Stimulated activated CD8-positive, alpha-beta memory T cell treated with anti-CD3 and anti-CD28 coated beads, Interleukin-4, amount 100 ng/mL, for 48 hours (primary cell): Measurements from ENCODE around the gene CAMLG.
"Not testable (repeated sequence)": the region's sequence is repeated elsewhere in the genome, so short reads cannot be mapped to it uniquely, and the experiment has no call there.

Source experiments
- DNase-seq: peaks from one replicate; pipeline ENCODE4 v3.0.0-alpha.2; 2020

Gene CAMLG

DNA sequence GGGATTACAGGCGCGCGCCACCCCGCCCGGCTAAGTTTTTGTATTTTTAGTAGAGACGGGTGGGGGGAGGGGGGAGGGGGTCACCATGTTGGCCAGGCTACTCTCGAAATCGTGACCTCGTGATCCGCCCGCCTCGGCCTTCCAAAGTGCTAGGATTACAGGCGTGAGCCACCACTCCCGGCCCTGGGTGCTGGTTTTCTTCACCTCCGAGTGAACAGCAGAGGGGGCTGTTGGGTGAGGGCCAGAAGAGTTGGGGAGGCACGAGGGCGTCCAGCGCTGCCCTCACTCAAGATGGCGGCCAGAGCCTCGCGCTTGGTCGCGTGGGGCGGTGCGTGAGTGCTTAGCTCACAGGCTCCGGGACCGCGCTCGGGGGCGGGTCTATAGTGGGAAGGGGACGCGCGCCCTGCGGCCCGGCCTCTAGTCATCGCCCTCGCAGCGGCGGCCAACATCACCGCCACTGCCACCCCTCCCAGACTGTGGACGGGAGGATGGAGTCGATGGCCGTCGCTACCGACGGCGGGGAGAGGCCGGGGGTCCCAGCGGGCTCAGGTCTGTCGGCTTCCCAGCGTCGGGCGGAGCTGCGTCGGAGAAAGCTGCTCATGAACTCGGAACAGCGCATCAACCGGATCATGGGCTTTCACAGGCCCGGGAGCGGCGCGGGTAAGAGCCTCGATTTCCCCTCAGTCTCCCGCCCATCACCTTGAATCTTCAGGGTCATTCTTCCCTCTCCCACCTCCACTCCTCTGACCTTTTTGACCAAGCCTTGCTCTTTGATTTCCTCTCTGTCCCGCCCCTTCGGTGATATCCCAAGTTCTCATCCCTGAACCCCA lies at the start of gene CAMLG:
Gene CAMLG (plus strand): TSS at position 416 of the 830 bp plus-strand sequence. CDS start 73 bp downstream, at position 489.
- peak; percentile 98 for DNase-seq

- not testable (repeated sequence) for DNase-seq
Measured at GRCh38 chr5:134690144-134690543, 48.2 kb upstream of the CAMLG start.

- DNase-seq = no peak
Measured at GRCh38 chr5:134692722-134693121, 45.6 kb upstream of the CAMLG start.

DNA sequence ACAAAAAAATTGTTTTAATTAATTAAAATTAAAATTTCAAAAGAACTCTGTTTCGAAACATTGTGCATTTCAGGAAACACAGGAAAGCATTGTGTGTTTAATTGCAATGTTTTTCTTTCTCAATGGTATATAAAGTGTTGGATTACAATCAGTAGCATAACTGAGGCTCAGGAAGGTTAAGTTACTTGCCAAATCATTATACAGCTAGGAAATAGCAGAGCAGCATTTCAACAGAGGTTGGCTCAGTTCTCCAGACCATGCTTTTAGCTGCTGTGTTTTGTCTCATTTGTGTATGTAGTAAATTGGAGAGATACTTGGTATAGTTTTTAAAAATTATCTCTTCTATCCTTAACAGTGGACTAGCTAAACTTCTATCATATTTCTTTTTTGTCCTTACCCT lies 30.0 kb upstream of the CAMLG start:
- DNase-seq = no peak

DNA sequence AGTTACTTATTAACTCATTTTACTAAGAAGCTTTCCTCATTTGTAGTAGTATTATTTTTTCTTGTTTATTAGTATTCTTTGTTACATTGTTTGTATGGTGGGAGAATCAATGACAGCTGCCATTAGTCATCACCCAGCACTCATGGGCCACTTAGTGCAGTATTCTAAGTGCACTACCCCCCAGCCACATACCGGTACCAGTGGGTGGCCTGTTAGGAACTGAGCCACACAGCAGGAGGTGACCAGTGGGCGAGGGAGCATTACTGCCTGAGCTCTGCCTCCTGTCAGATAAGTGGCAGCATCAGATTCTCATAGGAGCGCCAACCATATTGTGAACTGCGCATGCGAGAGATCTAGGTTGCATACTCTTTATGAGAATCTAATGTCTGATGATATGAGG lies 24.2 kb upstream of the CAMLG start:
- DNase-seq = no peak

DNA sequence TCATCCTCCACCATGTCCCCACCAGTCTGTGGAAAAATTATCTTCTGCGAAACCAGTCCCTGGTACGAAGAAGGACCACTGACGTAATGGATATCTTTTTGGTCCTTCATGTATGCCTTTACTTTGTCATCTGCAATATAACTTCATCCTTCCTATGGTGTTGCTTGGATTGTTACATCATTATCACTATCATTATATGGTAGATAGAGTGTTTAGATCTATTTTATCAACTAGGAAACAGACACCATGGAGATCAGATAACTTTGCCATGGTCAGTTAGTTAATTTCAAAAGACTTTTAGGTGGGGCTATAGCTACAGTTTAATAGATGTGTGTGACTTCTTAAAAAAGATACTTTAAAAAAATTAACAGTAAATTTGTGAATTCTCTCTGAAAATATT lies 23.8 kb upstream of the CAMLG start:
- no peak for DNase-seq

DNA sequence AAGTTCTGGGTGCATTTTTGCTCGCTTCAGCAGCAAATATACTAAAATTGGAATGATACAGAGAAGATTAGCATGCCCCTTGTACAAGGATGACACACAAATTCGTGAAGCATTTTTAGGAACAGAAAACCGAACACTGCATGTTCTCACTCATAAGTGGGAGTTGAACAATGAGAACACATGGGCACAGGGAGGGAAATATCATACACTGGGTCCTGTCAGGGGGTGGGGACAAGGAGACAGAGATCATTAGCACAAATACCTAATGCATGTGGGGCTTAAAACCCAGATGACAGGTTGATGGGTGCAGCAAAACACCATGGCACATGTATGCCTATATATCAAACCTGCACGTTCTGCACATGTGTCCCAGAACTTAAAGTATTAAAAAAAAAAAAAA lies 22.9 kb upstream of the CAMLG start:
- not testable (repeated sequence) for DNase-seq

DNA sequence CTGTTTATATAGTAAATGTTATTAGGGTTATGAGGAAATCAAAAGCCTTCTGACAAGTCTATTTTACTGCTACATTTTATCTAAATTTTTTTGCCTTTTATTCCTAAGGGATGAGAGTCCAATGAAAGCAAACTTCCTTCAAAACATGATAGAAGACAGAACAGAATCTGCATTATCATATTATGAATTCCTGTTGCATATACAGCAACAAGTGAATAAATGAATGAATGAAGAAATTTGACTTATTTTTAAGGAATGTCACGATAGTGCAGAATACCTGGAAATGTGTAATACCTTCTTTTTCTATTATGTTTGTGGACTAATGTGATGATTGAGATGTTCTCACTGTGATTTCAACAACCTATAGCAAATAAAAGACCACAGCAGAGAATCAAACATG lies 13.5 kb upstream of the CAMLG start:
- DNase-seq = no peak

DNA sequence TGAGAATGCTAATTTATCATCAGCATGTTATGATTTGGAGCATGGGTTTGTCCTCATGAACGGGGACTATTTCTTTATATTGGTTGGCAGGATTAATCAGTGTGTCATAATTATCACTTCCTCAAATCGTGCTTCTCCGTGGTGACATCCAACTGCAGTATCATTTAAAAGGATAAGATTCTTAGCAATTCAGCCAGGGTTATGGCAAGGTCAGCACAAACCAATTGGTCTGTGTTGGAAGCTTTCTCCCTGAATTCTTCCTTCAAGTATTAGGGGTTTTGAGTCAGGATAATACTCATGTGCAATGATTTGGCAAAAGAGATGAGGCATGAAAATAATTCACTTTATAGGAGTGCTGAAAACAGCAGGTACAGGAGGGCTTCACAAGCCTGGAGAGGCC lies 5.5 kb upstream of the CAMLG start:
- DNase-seq = no peak

- no peak for DNase-seq
Measured at GRCh38 chr5:134735243-134735642, 3.1 kb upstream of the CAMLG start.

GRCh38 chr5:134736173-134736812 lies 2.1 kb upstream of the CAMLG start:
- no peak for DNase-seq

DNA sequence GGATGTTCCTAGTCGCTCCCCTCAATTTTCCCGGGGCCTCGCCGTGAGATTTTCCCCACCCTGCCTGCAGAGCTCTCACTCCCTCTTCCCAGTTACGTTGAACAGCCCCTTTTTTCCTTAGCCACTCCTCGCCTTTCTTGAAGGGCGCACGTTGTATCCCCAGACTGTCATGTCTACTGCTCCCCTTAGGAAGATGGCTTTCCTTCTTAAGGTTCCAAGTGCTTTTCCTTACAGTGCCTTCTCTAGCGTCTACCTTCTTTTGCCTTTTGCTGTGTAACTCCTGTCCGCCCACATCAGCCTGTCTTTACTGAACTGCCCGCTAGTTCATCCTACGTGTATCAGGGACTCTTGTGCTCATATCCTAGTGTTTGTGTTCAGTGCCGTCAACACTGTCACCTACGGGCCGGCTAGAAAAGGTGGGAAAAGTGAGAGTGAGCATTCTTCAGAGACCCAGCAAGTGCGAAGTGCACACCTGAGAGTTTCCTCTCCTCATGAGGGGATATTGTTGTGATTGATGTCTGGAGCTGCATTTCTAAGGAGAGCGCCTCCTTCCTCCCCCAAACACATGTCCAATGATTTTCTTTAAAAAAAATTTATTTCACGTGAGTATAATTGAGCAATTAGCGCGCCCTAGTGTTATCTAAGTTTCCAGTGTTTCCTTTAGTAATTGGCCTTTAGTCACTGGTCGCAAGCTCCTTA lies 764 bp downstream of the CAMLG start:
- DNase-seq = peak; percentile 37

- DNase-seq = no peak
Measured at GRCh38 chr5:134741052-134741451, 2.7 kb downstream of the CAMLG start.

DNA sequence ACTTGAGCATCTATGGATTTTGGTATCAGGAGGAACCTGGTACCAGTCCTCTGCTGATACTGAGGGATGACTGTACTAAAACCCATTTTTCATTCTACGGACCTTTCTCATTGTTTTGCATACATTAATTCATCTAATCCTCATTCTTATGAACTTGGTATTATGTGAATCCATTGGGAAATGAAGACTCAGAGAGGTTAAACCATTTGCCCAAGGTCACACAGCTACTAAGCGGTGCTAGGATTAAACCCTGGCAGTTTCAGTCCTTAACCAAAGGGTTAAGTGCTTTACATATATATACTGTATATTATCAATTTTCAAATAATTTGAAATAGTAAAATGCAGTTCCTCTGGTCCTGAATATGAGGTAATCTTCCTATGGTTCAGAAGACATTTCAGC lies 3.8 kb downstream of the CAMLG start:
- no peak for DNase-seq

DNA sequence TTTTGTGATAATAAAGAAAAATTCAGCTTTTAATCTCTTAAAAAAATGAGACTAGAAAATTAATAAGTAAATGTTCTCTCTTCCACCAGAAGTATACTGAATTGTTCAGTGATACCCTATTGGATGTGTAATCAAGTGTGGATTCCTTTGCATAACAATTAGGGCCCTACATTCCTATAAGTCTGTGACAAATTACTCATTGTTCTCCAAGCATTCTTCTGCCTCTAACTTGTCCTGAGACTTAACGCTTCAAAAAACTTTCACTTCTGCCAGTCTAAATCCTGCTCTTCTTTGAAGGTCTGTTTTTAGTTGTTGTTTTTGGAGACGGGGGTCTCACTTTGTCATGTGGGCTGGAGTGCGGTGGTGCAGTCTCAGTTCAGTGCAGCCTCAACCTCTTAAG lies 11.1 kb downstream of the CAMLG start:
- DNase-seq = no peak

- DNase-seq = no peak
Measured at GRCh38 chr5:134758176-134758503, 19.8 kb downstream of the CAMLG start.

DNA sequence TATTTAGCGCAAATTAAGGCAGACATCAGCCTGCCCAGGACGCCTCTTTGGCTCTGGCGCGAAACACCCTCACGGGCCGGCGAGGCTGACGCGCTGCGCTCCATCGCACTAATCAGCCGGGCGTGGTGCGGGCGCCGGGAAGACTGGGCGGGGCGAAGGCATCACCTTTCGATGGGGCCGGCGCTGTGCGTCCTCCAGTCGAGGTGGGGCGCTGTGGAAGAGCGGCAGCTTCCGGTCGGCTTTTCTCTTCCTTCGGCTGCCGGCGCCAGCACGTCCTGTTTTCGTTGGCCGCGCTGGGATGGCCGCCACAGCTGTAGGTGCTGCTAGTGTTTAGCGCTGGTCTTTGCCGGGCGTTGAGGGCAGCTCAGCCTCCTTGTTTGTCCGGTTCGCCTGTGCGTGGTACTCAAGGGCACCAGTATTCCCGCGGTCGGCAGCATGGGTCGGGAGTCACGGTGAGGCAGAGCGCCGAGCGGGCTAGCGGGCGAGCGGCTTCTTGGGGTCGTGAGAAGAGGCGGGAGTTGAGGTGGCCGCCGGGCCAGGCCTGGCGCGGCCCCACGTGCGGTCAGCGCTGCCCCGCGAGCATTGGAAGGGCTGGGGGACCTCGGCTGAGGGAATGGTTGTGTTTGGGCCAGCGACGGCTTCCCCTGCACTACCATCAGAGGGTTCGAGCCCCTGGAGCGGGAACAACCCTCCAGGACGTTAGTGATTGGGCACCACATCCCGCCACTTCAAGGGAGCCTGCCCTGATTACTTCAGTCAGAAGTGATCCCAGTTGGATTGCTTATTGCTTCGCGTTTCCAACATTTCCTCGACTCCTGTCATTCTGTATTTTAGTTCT lies 20.4 kb downstream of the CAMLG start, which contains the start of gene DDX46:
Gene DDX46 (plus strand): TSS at position 276 of the 838 bp plus-strand sequence. CDS start 160 bp downstream, at position 436.
- DNase-seq = peak; percentile 97

GRCh38 chr5:134767528-134768291 lies 29.4 kb downstream of the CAMLG start:
- not testable (repeated sequence) for DNase-seq

- no peak for DNase-seq
Measured at GRCh38 chr5:134769206-134769605, 30.9 kb downstream of the CAMLG start.

- DNase-seq = no peak
Measured at GRCh38 chr5:134772461-134773125, 34.2 kb downstream of the CAMLG start.

GRCh38 chr5:134777366-134777765 lies 39.0 kb downstream of the CAMLG start:
- no peak for DNase-seq
